HepG2 (cell line): ENCODE results near the gene ANO10. TPM values are rescaled to one million over a fixed set of nuclear protein-coding genes. Genes with fewer than 3 reads are reported as not detected.

Experiments used
- ATF6 ChIP-seq: sonication (generic); formaldehyde crosslinking; conservative IDR thresholded peaks from 2 replicates; pipeline ENCODE4 v1.4.0; 2020; ENCODE audit warnings: missing genetic modification reagents
- CEBPG ChIP-seq: IDR thresholded peaks from 2 replicates; pipeline ENCODE4 v1.6.1; 2016
- GMEB2 ChIP-seq: IDR thresholded peaks from 2 replicates; pipeline ENCODE4 v1.6.1; 2016; ENCODE audit warnings: missing biosample characterization, missing genetic modification reagents, low read depth
- HES4 ChIP-seq: sonication (generic); formaldehyde crosslinking; IDR thresholded peaks from 2 replicates; pipeline ENCODE4 v1.9.0; 2021; ENCODE audit warnings: mild to moderate bottlenecking, missing genetic modification reagents, borderline replicate concordance
- HINFP ChIP-seq: sonication (generic); formaldehyde crosslinking; IDR thresholded peaks from 2 replicates; pipeline ENCODE4 v1.4.0; 2020; ENCODE audit warnings: low read depth, mild to moderate bottlenecking, missing genetic modification reagents
- ISL2 ChIP-seq: sonication (generic); formaldehyde crosslinking; IDR thresholded peaks from 2 replicates; pipeline ENCODE4 v1.5.0; 2020; ENCODE audit warnings: missing genetic modification reagents
- POGZ ChIP-seq: sonication (generic); formaldehyde crosslinking; IDR thresholded peaks from 2 replicates; pipeline ENCODE4 v1.4.0; 2020; ENCODE audit warnings: mild to moderate bottlenecking, missing genetic modification reagents
- SALL2 ChIP-seq: sonication (generic); formaldehyde crosslinking; IDR thresholded peaks from 2 replicates; pipeline ENCODE4 v1.8.1; 2023; ENCODE audit warnings: mild to moderate bottlenecking, missing genetic modification reagents, inconsistent platforms
- SIN3A ChIP-seq: IDR thresholded peaks from 2 replicates; pipeline ENCODE4 v1.6.1; 2011; ENCODE audit warnings: low read depth, mild to moderate bottlenecking, control low read depth, low read length, borderline replicate concordance
- SP140L ChIP-seq: sonication (generic); formaldehyde crosslinking; IDR thresholded peaks from 2 replicates; pipeline ENCODE4 v1.4.0; 2020; ENCODE audit warnings: missing genetic modification reagents, borderline replicate concordance
- THRA ChIP-seq: sonication (generic); formaldehyde crosslinking; IDR thresholded peaks from 2 replicates; pipeline ENCODE4 v1.4.0; 2020; ENCODE audit warnings: missing genetic modification reagents, borderline replicate concordance
- TRIM24 ChIP-seq: sonication (generic); formaldehyde crosslinking; IDR thresholded peaks from 2 replicates; pipeline ENCODE4 v1.8.0; 2022; ENCODE audit warnings: mild to moderate bottlenecking, missing genetic modification reagents
- ZHX2 ChIP-seq, 2 experiments: sonication (generic) in 1 of 2; formaldehyde crosslinking in 1 of 2; IDR thresholded peaks; 2 replicates each; pipeline versions ENCODE4 v1.6.1 to v1.9.0; 2014 to 2022; ENCODE audit warnings: antibody characterized with exemption in 1 of 2, borderline replicate concordance in 1 of 2, inconsistent platforms in 1 of 2, low read depth in 1 of 2, missing genetic modification reagents in 1 of 2
- polyA plus RNA-seq, 8 experiments: library from polyadenylated mRNA; depleted of rRNA in 3 of 8; stranded (reverse) in 7 of 8; unstranded in 1 of 8; fragments of >200 nt; fragmentation: Illumina TruSeq in 4 of 8; extraction: Trizol in 4 of 8; gene quantifications; 2 replicates each; pipeline versions ENCODE4 v1.2.1 to v1.2.3, GENCODE V29; 2011 to 2016; ENCODE audit warnings: low read depth in 4 of 8, missing spikeins in 1 of 8, mixed read lengths in 1 of 8; ENCODE audit not compliant: insufficient read depth in 1 of 8
- total RNA-seq, 5 experiments: library from RNA; depleted of rRNA; stranded (reverse); fragments of >200 nt; fragmentation: Illumina TruSeq; extraction: Trizol; gene quantifications; 2 replicates each; pipeline ENCODE4 v1.2.3, GENCODE V29; 2016; ENCODE audit warnings: low read depth in 1 of 5

The ANO10 gene
- total and polyA plus RNA-seq, 2 of the 13 experiments (the other 11 are each of a cell fraction or from before 2014, with no cell fraction given), result 10.4 to 13.1 TPM

GRCh38 chr3:43624619-43625305 is 3.0 kb upstream of the ANO10 start (continued):
- no peak for TF ChIP-seq ZHX2 (IDR thresholded peaks at IDR 0.05; ENCODE audit: low read depth)
- no peak for TF ChIP-seq ZHX2 (CRISPR knock-in tag; IDR thresholded peaks at IDR 0.05; ENCODE audit: borderline replicate concordance)
- no peak for TF ChIP-seq GMEB2
- peak; percentile 51; the same call in 1 of the 2 replicates for TF ChIP-seq CEBPG (CRISPR knock-in tag)
- TF ChIP-seq SIN3A, result no peak
- no peak for TF ChIP-seq SP140L (CRISPR knock-in tag)
- TF ChIP-seq ISL2, result no peak
- peak; percentile 66; the same call in 1 of the 2 replicates for TF ChIP-seq THRA (CRISPR knock-in tag)
- no peak for TF ChIP-seq POGZ (CRISPR knock-in tag)
- no peak for TF ChIP-seq SALL2 (CRISPR knock-in tag)
- no peak for TF ChIP-seq HES4
- TF ChIP-seq HINFP (CRISPR knock-in tag), result no peak
- TF ChIP-seq ATF6 (CRISPR knock-in tag), result no peak
- TF ChIP-seq TRIM24 (CRISPR knock-in tag), result no peak
